ENCODE results near the gene CDC42BPB.

DNA sequence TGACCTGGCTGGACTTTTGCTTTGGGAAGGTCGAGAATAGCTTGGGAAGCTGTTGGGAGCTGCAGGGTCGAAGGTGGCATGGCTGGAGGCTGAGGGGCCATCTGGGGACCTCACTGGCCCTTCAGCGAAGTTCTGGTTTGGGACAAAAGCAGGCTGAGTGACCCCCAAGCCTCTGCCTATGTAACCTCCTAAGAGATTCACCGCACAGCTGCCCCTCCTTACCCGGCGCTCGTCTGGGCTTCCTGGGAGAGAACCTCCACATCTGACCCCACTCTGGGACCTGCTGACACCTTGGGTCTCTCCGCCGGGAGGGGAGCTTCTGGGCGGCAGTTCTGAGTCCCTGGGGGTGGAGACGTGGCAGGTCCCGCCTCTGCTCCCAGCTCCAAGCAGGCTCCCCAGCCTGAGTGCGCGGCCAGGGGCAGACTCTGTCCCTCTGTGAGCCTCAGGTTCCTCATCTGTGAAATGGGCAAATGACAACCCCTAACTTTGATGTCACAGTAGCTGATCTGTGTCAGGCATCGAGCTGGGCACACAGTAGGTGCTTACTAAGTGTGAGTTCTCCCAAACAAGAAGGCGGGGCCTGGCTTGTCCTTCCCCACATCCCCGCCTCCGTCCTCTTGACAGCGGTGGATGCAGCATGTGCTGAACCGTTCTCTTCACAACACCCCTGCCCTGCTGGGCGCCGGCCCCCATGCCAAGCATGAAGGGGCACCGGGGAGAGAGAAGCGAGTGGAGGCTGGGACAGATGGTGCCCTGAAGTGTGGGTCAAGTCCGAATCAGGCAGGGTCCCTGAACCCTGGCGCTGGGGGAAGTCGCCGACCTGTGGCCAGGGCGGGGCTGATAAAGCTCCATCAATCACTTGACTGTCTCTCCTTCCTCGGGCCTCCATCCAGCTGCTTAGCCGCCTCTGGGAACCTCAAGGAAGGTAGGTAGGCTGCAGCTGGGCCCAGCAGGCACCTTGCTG lies 40.9 kb upstream of the CDC42BPB start:
- TF ChIP-seq, protein P1, sequence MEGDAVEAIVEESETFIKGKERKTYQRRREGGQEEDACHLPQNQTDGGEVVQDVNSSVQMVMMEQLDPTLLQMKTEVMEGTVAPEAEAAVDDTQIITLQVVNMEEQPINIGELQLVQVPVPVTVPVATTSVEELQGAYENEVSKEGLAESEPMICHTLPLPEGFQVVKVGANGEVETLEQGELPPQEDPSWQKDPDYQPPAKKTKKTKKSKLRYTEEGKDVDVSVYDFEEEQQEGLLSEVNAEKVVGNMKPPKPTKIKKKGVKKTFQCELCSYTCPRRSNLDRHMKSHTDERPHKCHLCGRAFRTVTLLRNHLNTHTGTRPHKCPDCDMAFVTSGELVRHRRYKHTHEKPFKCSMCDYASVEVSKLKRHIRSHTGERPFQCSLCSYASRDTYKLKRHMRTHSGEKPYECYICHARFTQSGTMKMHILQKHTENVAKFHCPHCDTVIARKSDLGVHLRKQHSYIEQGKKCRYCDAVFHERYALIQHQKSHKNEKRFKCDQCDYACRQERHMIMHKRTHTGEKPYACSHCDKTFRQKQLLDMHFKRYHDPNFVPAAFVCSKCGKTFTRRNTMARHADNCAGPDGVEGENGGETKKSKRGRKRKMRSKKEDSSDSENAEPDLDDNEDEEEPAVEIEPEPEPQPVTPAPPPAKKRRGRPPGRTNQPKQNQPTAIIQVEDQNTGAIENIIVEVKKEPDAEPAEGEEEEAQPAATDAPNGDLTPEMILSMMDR (IDR thresholded peaks at IDR 0.05), result no peak
- no peak for TF ChIP-seq POLR2A (IDR thresholded peaks at IDR 0.05)

Data from lower leg skin (tissue), 3 donors.